GM21423 (cell line): ENCODE data around the gene ARMS2.

Experiments
- ATAC-seq: cut with Tn5 transposase; IDR thresholded peaks from one replicate; pipeline ENCODE4 v1.9.1; 2021; ENCODE audit warnings: mild to moderate bottlenecking, moderate library complexity; ENCODE audit not compliant: unreplicated experiment

Gene ARMS2

GRCh38 chr10:122450353-122450990 lies 4.0 kb upstream of the ARMS2 start:
- ATAC-seq: no peak

GRCh38 chr10:122454071-122454470 lies 382 bp upstream of the ARMS2 start:
- no peak for ATAC-seq

GRCh38 chr10:122455376-122456079 lies 1.1 kb downstream of the ARMS2 start:
- no peak for ATAC-seq

GRCh38 chr10:122457934-122458333 lies 3.5 kb downstream of the ARMS2 start:
- no peak for ATAC-seq

- ATAC-seq: no peak
Measured at GRCh38 chr10:122458693-122459092, 4.2 kb downstream of the ARMS2 start.

GRCh38 chr10:122459561-122460273 lies 5.3 kb downstream of the ARMS2 start:
- no peak for ATAC-seq

GRCh38 chr10:122460891-122461293 lies 6.4 kb downstream of the ARMS2 start:
- no peak for ATAC-seq

- no peak for ATAC-seq
Measured at GRCh38 chr10:122461367-122461728, 6.9 kb downstream of the ARMS2 start, which contains the start of gene HTRA1. Gene HTRA1, plus strand, starts transcription at chr10:122461553. Its CDS starts 100 bp downstream, at chr10:122461653.

- ATAC-seq: no peak
Measured at GRCh38 chr10:122461729-122462532, 7.5 kb downstream of the ARMS2 start.

- no peak for ATAC-seq
Measured at GRCh38 chr10:122462533-122463465, 8.3 kb downstream of the ARMS2 start.

GRCh38 chr10:122463466-122464249 lies 9.2 kb downstream of the ARMS2 start:
- no peak for ATAC-seq

GRCh38 chr10:122464250-122464510 lies 9.7 kb downstream of the ARMS2 start:
- ATAC-seq: no peak

GRCh38 chr10:122464586-122464985 lies 10.1 kb downstream of the ARMS2 start:
- ATAC-seq: no peak

- no peak for ATAC-seq
Measured at GRCh38 chr10:122465401-122466040, 11.1 kb downstream of the ARMS2 start.

GRCh38 chr10:122466951-122467381 lies 12.5 kb downstream of the ARMS2 start:
- ATAC-seq: no peak

- ATAC-seq: no peak
Measured at GRCh38 chr10:122467701-122468100, 13.2 kb downstream of the ARMS2 start.

- no peak for ATAC-seq
Measured at GRCh38 chr10:122468307-122468925, 14.0 kb downstream of the ARMS2 start.

GRCh38 chr10:122468926-122469781 lies 14.7 kb downstream of the ARMS2 start:
- no peak for ATAC-seq
